Fibroblast of skin of right biceps (primary cell): Measurements from ENCODE around the gene MYO9B.

Experiments
- DNase-seq: peaks from one replicate; pipeline ENCODE4 v3.0.0-alpha.2; 2013

MYO9B gene

GRCh38 chr19:17060802-17061201, 14.8 kb upstream of the MYO9B start:
- DNase-seq: no peak

DNA sequence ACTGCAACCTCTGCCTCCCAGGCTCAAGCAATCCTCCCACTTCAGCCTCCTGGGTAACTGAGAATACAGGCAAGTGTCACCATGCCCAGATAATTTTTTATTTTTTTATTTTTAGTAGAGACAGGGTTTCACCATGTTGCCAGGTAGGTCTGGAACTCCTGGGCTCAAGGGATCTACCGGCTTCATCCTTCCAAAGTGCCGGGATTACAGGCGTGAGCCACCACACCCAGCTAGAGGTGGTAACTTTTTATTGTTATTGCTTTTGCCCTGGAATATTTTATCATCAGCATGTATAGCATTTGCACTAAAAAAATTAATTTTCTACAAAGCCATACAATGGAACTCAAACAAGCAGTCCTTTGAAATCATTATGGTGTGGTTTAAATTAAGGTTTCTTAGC, 14.4 kb upstream of the MYO9B start:
- no peak for DNase-seq

- no peak for DNase-seq
These were observed 13.9 kb upstream of the MYO9B start for GRCh38 chr19:17061691-17062090.

GRCh38 chr19:17063428-17063827, 12.1 kb upstream of the MYO9B start:
- DNase-seq: no peak

- DNase-seq: no peak
These were observed 6.4 kb upstream of the MYO9B start for GRCh38 chr19:17069193-17069592.

GRCh38 chr19:17070421-17070820, 5.2 kb upstream of the MYO9B start:
- no peak for DNase-seq

- no peak for DNase-seq
These were observed 4.7 kb upstream of the MYO9B start for GRCh38 chr19:17070912-17071311.

GRCh38 chr19:17073869-17074633, 1.5 kb upstream of the MYO9B start:
- DNase-seq: no peak

DNA sequence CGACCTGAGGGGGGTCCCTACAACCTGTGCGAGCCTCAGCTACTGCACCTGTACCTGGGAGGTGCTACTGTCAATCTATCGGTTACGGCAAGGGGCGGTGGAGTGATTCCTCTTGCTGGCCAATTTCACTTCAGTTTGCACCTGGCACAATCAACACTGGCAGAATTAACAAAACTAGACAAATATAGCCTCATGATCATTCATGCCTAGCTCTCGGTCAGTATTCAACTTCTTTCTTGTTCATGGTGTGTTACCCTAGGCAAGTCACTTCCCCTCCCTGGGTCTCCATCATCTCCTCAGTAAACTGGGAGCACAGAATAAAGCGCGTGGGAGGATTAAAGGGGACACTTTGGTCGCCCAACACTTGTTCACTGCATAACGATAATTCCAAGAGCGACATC, 943 bp upstream of the MYO9B start:
- DNase-seq: no peak

GRCh38 chr19:17075864-17076542, 426 bp downstream of the MYO9B start:
- peak; percentile 59 for DNase-seq

DNA sequence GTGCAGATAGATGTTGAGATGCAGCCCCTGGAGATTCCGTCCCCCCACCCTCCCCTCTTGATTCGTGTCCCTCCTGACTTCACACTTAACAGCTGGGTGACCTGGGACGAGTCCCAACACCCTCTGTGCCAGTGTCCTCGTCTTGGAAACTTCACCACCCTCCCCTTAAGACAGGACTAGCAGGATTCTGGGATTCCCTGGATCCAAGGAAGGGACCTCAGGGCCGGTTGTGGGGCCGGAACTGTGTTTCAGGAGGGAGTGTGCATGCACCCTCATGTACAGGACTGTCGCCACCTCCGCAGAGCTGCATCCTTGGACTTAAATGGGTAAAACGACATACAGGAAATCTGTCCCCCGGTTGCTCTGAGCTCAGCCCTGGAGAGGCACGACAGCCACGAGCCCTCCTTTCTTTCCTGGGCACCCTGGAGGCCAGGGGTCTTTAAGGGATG, 990 bp downstream of the MYO9B start:
- DNase-seq: peak; percentile 18

DNA sequence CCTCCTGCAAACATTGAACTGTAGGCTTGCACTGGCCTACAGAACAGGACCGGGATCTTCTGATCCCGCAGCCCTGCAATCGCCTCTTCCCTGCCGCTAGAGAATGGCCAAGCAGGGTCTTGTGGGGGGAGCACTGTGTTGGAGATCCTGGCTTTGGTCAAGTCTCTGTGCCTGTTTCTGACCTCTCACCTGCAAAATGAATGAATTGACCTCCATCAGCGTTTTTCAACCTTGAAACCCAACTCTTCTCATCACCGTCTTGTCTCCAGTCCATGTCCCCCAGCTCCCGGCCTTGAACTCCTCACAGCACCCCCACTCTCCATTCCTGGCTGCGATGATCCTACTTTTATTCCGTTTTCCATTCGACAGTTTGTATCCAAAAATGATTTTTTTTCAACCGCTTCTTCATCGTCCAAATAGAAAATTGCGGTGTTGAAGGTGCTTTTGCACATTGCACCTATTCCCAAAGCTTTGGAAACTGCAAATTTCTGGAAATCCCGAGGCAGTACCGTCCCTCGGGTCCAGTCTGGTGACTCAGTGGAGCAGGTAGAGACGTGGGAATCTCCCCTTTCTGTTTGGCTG, 2.0 kb downstream of the MYO9B start:
- no peak for DNase-seq

- DNase-seq: no peak
These were observed 2.7 kb downstream of the MYO9B start for GRCh38 chr19:17078036-17078919.

DNA sequence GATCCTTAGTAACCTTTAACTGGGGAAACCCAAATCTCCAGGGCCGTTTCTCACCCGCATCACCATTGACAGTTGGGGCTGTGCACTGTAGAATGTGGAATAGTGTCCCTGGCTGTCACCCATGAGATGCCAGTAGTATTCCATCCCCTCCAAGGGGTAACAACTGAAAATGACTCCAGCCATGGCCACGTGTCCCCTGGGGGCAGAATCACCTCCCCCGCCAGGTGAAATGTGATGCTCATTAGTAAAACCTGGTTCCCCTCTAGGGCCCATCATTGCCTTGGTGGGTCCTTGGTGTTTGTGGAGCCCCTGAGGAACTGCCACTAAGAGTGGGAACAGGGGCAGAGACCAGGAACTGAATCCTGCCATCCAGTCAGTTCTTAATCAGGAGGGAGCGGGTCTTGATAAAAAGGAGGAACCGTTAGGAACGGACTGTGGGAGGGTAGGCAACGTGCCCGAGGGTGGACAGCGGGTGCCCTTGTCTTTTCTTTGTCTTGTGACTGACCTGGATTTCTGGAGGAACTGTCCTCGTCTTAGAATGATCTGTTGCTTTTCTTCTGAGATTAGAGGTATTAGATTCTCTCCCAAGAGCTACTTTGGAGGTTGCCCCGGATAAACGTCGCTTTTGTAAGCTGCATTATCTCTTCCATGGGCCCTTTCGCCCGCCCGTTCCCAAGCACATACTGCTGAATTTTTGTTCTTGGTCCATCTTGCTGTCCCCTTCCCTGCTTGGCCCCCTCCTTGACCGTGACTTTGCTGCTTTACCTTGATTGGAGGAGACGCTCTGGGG, 3.5 kb downstream of the MYO9B start:
- no peak for DNase-seq

GRCh38 chr19:17079710-17080439, 4.3 kb downstream of the MYO9B start:
- peak; percentile 99 for DNase-seq

- DNase-seq: no peak
These were observed 4.8 kb downstream of the MYO9B start for GRCh38 chr19:17080440-17080801.

DNA sequence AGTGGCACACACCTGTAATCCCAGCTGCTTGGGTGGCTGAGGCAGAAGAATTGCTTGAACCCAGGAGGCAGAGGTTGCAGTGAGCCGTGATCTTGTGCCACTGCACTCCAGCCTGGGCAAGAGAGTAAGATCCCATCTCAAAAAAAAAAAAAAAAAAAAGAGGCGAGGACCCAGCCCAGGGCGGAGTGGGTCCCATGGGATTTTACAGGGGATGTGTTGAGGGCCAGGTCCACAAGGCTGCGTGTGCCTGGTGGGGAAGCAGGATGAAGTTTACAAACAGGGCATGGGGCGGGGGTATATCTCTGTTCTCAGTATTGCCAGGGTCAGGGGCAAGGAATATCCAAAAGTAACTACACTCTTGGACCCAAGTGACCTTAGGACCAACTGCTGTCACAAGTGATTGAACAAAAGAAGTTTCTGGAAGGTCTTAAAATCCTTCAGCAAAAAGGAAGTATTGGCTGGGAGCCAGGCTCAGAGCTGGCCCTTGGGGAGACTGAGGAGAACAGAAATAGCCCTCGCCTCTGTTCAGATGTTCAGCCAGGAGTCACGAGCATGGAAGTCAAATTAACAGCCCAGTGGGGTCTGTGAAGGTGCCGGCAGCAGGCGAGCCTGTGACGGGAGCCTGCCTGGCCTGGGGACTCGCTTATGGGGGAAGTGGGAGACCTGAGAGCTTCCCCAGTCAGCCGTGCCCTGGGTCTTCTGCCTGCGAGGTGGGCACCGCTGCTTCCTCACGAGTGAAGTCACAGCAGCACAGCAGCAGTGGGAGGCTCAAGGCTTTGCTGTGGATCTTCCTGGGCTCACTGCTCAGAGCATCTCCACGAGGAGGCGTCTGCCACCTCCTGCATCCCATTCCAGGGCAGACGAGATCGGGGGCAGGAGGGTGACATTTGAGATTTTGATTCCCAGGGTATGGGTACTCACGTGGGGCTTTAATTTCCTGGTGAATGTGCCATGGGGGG, 6.4 kb downstream of the MYO9B start:
- no peak for DNase-seq

DNA sequence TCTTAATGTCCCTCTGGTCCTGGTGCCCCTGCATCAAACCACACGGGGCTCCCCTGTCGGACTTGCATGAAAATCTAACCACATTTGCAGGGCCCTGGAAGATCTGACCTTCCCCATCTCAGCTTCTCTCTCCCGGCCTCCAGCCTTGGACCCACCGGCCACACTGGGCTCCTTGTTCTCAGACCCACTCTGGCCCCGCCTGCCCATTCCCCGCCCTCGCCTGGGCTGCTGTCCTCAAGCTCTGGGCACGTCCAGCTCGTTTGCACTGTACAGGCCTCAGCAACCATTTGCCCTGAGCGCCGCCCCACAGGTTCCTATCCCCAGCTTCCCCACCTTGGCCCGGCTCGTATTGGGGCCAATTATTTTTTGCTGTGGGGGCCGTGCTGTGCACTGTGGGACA, 10.5 kb downstream of the MYO9B start:
- no peak for DNase-seq

DNA sequence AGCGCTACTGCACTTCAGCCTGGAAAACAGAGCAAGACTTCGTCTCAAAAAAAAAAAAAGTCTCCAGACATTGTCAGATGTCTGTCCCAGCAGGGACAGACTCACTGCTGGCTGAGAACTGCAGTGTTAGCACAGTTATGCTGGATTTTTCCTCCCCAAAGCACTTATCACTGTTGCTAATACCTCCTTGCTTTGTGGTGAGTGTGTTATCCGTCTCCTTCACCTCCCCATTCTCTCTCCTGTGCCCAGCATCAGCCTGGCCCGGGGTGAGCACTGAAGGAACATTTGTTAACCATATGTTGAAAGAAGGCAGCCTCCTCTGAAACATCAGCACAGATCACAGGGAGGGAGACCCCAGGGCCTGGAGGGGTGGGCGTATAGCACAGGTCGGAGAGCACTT, 11.3 kb downstream of the MYO9B start:
- no peak for DNase-seq

DNA sequence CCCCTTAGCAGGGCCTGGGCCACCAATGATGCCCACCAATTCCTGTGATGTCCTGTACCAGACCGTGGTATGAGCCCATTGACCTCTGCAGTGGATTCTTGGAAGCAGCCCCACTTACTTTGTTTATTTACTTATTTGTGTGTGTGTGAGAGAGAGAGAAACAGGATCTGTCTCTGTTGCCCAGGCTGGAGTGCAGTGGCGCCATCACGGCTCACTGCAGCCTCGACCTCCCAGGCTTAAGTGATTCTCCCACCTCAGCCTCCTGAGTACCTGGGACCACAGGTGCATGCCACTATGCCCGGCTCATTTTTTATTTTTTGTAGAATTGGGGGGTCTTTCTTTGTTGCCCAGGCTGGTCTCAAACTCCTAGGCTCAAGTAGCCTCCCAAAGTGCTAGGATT, 13.0 kb downstream of the MYO9B start:
- DNase-seq: no peak
